ENCODE data around the gene SBSN.
"Not testable (repeated sequence)": the region's sequence is repeated elsewhere in the genome, so short reads cannot be mapped to it uniquely, and the experiment has no call there.

Gene SBSN

DNA sequence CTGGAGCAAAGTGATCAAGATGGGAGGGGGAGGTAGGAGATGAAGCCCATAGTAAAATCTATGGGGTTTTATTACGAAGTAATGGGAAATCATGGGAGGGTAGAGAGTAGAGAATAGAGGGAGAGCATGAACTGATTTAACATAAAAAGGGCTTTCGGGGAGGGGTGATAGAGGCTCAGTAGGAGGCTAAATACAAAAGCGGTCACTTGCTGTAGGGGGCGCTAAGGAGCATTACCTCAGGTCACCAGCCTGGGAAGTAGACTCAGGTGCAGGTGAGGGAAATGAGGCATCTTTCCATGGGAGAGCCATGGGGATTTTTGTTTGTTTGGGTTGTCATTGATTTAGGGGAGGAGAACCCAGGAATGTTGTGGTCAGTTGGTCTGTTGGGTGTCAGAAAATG, 52.0 kb downstream of the SBSN start:
- DNase-seq (ENCODE audit: low spot score) = no peak
- FAIRE-seq = no peak

DNA sequence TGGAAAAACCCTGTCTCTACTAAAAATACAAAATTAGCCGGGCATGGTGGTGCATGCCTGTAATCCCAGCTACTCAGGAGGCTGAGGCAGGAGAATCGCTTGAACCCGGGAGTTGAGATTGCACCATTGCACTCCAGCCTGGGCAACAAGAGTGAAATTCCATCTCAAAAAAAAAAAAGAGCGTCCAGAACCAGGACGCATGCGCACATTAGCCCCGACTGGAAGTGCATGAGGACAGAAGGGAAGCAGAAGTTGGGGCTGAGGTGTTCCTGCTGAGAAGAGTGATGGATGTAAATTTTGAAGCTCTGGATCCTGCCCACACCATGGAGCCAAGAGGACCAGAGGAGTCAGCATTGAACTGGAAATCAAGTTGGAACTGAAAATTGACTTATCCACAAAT, 53.5 kb downstream of the SBSN start:
- not testable (repeated sequence) for DNase-seq (ENCODE audit: low spot score); FAIRE-seq

DNA sequence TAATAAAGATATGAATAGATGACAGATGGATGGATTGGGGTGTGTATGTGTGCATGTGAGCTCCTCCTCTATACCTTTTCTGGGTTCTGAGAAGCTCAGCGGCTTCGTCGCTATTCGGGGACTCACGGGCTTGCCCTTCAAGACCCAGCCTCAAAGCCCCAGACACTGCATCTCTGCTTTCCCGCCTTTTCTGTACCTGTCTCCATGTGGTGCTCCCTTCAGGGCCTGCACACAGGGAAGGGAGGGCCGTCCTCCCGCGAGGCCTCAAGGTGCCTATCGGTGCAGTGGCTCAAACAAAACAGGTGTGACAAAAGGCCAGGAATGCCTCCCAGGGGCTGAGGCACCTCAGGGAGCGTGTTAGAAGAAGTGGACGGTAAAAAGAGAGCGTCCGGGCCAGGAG, 54.0 kb downstream of the SBSN start:
- no peak for FAIRE-seq

More for the DNA sequence above, 54.0 kb downstream of the SBSN start:
- DNase-seq (ENCODE audit: low spot score) = no peak
